ENCODE results near the gene UBE2D3. TPM values are rescaled to one million over a fixed set of nuclear protein-coding genes. Genes with fewer than 3 reads are reported as not detected.

Gene UBE2D3
- total RNA-seq, 1 experiment from 2014 or later = 351 TPM

- TF ChIP-seq, protein P1, sequence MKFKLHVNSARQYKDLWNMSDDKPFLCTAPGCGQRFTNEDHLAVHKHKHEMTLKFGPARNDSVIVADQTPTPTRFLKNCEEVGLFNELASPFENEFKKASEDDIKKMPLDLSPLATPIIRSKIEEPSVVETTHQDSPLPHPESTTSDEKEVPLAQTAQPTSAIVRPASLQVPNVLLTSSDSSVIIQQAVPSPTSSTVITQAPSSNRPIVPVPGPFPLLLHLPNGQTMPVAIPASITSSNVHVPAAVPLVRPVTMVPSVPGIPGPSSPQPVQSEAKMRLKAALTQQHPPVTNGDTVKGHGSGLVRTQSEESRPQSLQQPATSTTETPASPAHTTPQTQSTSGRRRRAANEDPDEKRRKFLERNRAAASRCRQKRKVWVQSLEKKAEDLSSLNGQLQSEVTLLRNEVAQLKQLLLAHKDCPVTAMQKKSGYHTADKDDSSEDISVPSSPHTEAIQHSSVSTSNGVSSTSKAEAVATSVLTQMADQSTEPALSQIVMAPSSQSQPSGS (CRISPR knock-in tag; IDR thresholded peaks at IDR 0.05; ENCODE audit: borderline replicate concordance, low read depth) = no peak
- TF ChIP-seq TP53 (CRISPR knock-in tag; IDR thresholded peaks at IDR 0.05) (no peak), FOXP1 (CRISPR knock-in tag; IDR thresholded peaks at IDR 0.05; ENCODE audit: borderline replicate concordance) (no peak), ZNF138 (CRISPR knock-in tag; conservative IDR thresholded peaks at IDR 0.05) (no peak), PRDM15 (CRISPR knock-in tag; IDR thresholded peaks at IDR 0.05) (no peak), TEAD4 (CRISPR knock-in tag; IDR thresholded peaks at IDR 0.05) (no peak), SMAD3 (CRISPR knock-in tag; IDR thresholded peaks at IDR 0.05; ENCODE audit: borderline replicate concordance) (no peak)
Measured at GRCh38 chr4:102809691-102810090, 17.7 kb downstream of the UBE2D3 start (continued).

- Mint-ChIP-seq H3K27ac (peak overlapping the region; percentile 46), H3K4me3 (no peak overlapping the region), H3K4me1 (peaks cover 33% of the 10 kb centered on the region), H3K9me3 (no peaks in the 10 kb centered on the region), H3K36me3 (peaks cover 41% of the 10 kb centered on the region), H3K27me3 (ENCODE audit: low read depth) (no peaks in the 10 kb centered on the region)
- POLR2A ChIA-PET = no interaction called here
- ATAC-seq = no peak
- CTCF ChIA-PET = interaction anchor here (0.8 to 1.8 kb wide), 2 partner anchors 223 to 230 kb away, joined by 3 to 4 read pairs; no protein-coding TSS in a partner anchor
- DNase-seq (ENCODE audit: low spot score) = no peak
- TF ChIP-seq, protein P2, sequence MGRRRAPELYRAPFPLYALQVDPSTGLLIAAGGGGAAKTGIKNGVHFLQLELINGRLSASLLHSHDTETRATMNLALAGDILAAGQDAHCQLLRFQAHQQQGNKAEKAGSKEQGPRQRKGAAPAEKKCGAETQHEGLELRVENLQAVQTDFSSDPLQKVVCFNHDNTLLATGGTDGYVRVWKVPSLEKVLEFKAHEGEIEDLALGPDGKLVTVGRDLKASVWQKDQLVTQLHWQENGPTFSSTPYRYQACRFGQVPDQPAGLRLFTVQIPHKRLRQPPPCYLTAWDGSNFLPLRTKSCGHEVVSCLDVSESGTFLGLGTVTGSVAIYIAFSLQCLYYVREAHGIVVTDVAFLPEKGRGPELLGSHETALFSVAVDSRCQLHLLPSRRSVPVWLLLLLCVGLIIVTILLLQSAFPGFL (CRISPR knock-in tag; IDR thresholded peaks at IDR 0.05; ENCODE audit: borderline replicate concordance) = no peak
- TF ChIP-seq RORB (CRISPR knock-in tag; IDR thresholded peaks at IDR 0.05) = no peak
- no peak for TF ChIP-seq ZBTB21 (CRISPR knock-in tag; IDR thresholded peaks at IDR 0.05; ENCODE audit: borderline replicate concordance)
- no peak for TF ChIP-seq ELF4 (CRISPR knock-in tag; IDR thresholded peaks at IDR 0.05; ENCODE audit: low read depth)
- no peak for TF ChIP-seq ESRRA (CRISPR knock-in tag; IDR thresholded peaks at IDR 0.05; ENCODE audit: borderline replicate concordance)
- no peak for TF ChIP-seq NFE2L1 (CRISPR knock-in tag; IDR thresholded peaks at IDR 0.05)
- TF ChIP-seq NR2C2 (CRISPR knock-in tag; IDR thresholded peaks at IDR 0.05) = no peak
- no peak for TF ChIP-seq IRF1 (CRISPR knock-in tag; IDR thresholded peaks at IDR 0.05)
- no peak for TF ChIP-seq CBFB (CRISPR knock-in tag; IDR thresholded peaks at IDR 0.05; ENCODE audit: low read depth)
- no peak for TF ChIP-seq JUN (CRISPR knock-in tag; IDR thresholded peaks at IDR 0.05)
- TF ChIP-seq CREM (CRISPR knock-in tag; IDR thresholded peaks at IDR 0.05) = no peak
- no peak for TF ChIP-seq ZNF138 (CRISPR knock-in tag; conservative IDR thresholded peaks at IDR 0.05)
- TF ChIP-seq ZNF281 (CRISPR knock-in tag; IDR thresholded peaks at IDR 0.05) = no peak
- no peak for TF ChIP-seq TP53 (CRISPR knock-in tag; IDR thresholded peaks at IDR 0.05)
- no peak for TF ChIP-seq GTF2I (CRISPR knock-in tag; conservative IDR thresholded peaks at IDR 0.05)
- TF ChIP-seq E2F5 (CRISPR knock-in tag; IDR thresholded peaks at IDR 0.05) = no peak
- no peak for TF ChIP-seq SP1 (CRISPR knock-in tag; conservative IDR thresholded peaks at IDR 0.05)
- TF ChIP-seq PRDM15 (CRISPR knock-in tag; IDR thresholded peaks at IDR 0.05) = no peak
- no peak for TF ChIP-seq ZNF219 (CRISPR knock-in tag; IDR thresholded peaks at IDR 0.05; ENCODE audit: borderline replicate concordance)
Measured at GRCh38 chr4:102809190-102809589, 18.2 kb downstream of the UBE2D3 start.
